Trophoblast cell (in vitro differentiated cells and primary cell): ENCODE measurements around the gene WNT6.
"Not testable (repeated sequence)": the region's sequence is repeated elsewhere in the genome, so short reads cannot be mapped to it uniquely, and the experiment has no call there.

Source experiments
- DNase-seq, 2 donors: peaks; one replicate each; pipeline ENCODE4 v3.0.0-alpha.2; 2016
- H2AFZ ChIP-seq: 2 replicates; pipeline ENCODE4 v1.6.1; 2013; ENCODE audit warnings: low read length, moderate library complexity, mild to moderate bottlenecking; ENCODE audit not compliant: insufficient read depth, poor library complexity
- H2AK5ac ChIP-seq: 2 replicates; pipeline ENCODE4 v1.6.1; 2013; ENCODE audit warnings: mild to moderate bottlenecking, low read length
- H2BK120ac ChIP-seq: 2 replicates; pipeline ENCODE4 v1.6.1; 2013; ENCODE audit warnings: low read length, mild to moderate bottlenecking, moderate library complexity; ENCODE audit not compliant: insufficient read depth, poor library complexity
- H2BK12ac ChIP-seq: 2 replicates; pipeline ENCODE4 v1.6.1; 2013; ENCODE audit warnings: mild to moderate bottlenecking, low read length, moderate library complexity
- H2BK5ac ChIP-seq: 2 replicates; pipeline ENCODE4 v1.6.1; 2013; ENCODE audit warnings: low read length, low read depth, moderate library complexity, mild to moderate bottlenecking; ENCODE audit not compliant: poor library complexity
- H3K14ac ChIP-seq: 2 replicates; pipeline ENCODE4 v1.6.1; 2013; ENCODE audit warnings: mild to moderate bottlenecking, low read length
- H3K18ac ChIP-seq: 2 replicates; pipeline ENCODE4 v1.6.1; 2013; ENCODE audit warnings: mild to moderate bottlenecking, low read length
- H3K23ac ChIP-seq: 2 replicates; pipeline ENCODE4 v1.6.1; 2013; ENCODE audit warnings: low read length
- H3K27ac ChIP-seq: 2 replicates; pipeline ENCODE4 v1.5.1; 2013; ENCODE audit warnings: low read depth, mild to moderate bottlenecking, inconsistent platforms, low read length, moderate library complexity
- H3K27me3 ChIP-seq: 2 replicates; pipeline ENCODE4 v1.6.1; 2013; ENCODE audit warnings: inconsistent platforms, mild to moderate bottlenecking, low read length, moderate library complexity; ENCODE audit not compliant: insufficient read depth
- H3K36me3 ChIP-seq, 2 experiments: 1 replicate in 1 of 2; 2 replicates in 1 of 2; pipeline ENCODE4 v1.6.1; 2013; ENCODE audit warnings: low read length in 2 of 2, mild to moderate bottlenecking in 2 of 2, moderate library complexity in 1 of 2; ENCODE audit not compliant: insufficient read depth in 2 of 2, control insufficient read depth in 1 of 2
- H3K4ac ChIP-seq: 2 replicates; pipeline ENCODE4 v1.6.1; 2013; ENCODE audit warnings: low read depth, mild to moderate bottlenecking, low read length, moderate library complexity
- H3K4me1 ChIP-seq, 2 experiments: 1 replicate in 1 of 2; 2 replicates in 1 of 2; pipeline ENCODE4 v1.6.1; 2013; ENCODE audit warnings: low read length in 2 of 2, mild to moderate bottlenecking in 2 of 2, moderate library complexity in 1 of 2; ENCODE audit not compliant: insufficient read depth in 2 of 2, control insufficient read depth in 1 of 2
- H3K4me2 ChIP-seq: 2 replicates; pipeline ENCODE4 v1.6.1; 2013; ENCODE audit warnings: inconsistent platforms, mild to moderate bottlenecking, low read length, moderate library complexity
- H3K4me3 ChIP-seq: 2 replicates; pipeline ENCODE4 v1.5.1; 2013; ENCODE audit warnings: mild to moderate bottlenecking, low read depth, low read length, inconsistent platforms
- H3K79me1 ChIP-seq: one replicate; pipeline ENCODE4 v1.6.1; 2013; ENCODE audit warnings: low read length
- H3K79me2 ChIP-seq: 2 replicates; pipeline ENCODE4 v1.6.1; 2013; ENCODE audit warnings: low read length, mild to moderate bottlenecking; ENCODE audit not compliant: control insufficient read depth, insufficient read depth, poor library complexity
- H3K9ac ChIP-seq: 2 replicates; pipeline ENCODE4 v1.6.1; 2013; ENCODE audit warnings: mild to moderate bottlenecking, low read length
- H3K9me3 ChIP-seq: 2 replicates; pipeline ENCODE4 v1.6.1; 2013; ENCODE audit warnings: low read depth, mild to moderate bottlenecking, control low read depth, inconsistent platforms, low read length; ENCODE audit not compliant: insufficient read depth
- H4K12ac ChIP-seq: 2 replicates; pipeline ENCODE4 v1.6.1; 2013; ENCODE audit warnings: low read depth, mild to moderate bottlenecking, low read length, moderate library complexity
- H4K8ac ChIP-seq: 2 replicates; pipeline ENCODE4 v1.6.1; 2013; ENCODE audit warnings: low read depth, mild to moderate bottlenecking, low read length, moderate library complexity
- H4K91ac ChIP-seq: one replicate; pipeline ENCODE4 v1.6.1; 2013; ENCODE audit warnings: low read depth, mild to moderate bottlenecking, low read length, moderate library complexity
- WGBS: extraction: QIAGEN DNeasy Blood & Tissue Kit; methylation state at CpG from one replicate; pipeline ENCODE4 v1.1.7; 2013; ENCODE audit warnings: missing lambda C conversion rate; ENCODE audit not compliant: insufficient read length, insufficient coverage; ENCODE audit errors: extremely low coverage; 5-methylcytosine and 5-hydroxymethylcytosine counted together

Gene WNT6

DNA sequence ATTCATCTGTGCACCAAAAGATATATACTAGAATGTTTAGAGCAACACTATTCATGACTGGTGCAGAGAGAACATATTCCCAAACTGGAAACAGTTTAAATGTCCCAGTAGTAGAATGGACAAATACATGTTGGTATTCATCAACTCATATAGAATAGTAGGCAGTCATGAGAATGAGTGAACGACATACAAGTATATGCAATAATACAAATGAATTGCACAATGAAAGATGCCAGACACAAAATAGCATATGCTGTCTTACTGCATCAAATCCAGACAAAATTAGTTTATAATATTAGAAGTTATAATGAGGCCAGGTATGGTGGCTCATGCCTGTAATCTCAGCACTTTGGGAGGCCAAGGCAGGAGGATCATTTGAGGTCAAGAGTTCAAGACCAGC lies 19.7 kb upstream of the WNT6 start:
- Histone ChIP-seq H4K8ac (no peak overlapping the region), H3K79me2 (no peaks in the 10 kb centered on the region), H4K12ac (no peak overlapping the region), H3K4me3 (no peak overlapping the region), H3K23ac (no peak overlapping the region), H2BK12ac (no peak overlapping the region), H3K36me3 (peaks cover 0 to 2% of the 10 kb centered on the region in 2 experiments), H3K9ac (no peak overlapping the region), H3K27me3 (no peaks in the 10 kb centered on the region), H3K9me3 (no peaks in the 10 kb centered on the region), H2BK5ac (no peak overlapping the region), H3K14ac (no peak overlapping the region), H3K4me2 (no peak overlapping the region), H3K4me1 (no peaks in the 10 kb centered on the region), H4K91ac (no peak overlapping the region), H3K4ac (no peak overlapping the region), H3K18ac (no peak overlapping the region), H2BK120ac (no peak overlapping the region), H3K79me1 (no peaks in the 10 kb centered on the region), H3K27ac (no peak overlapping the region), H2AFZ (no peak overlapping the region), H2AK5ac (no peak overlapping the region)
- no CpG with 5 or more reads among the region's 1 CpG for WGBS
- DNase-seq = no peak

DNA sequence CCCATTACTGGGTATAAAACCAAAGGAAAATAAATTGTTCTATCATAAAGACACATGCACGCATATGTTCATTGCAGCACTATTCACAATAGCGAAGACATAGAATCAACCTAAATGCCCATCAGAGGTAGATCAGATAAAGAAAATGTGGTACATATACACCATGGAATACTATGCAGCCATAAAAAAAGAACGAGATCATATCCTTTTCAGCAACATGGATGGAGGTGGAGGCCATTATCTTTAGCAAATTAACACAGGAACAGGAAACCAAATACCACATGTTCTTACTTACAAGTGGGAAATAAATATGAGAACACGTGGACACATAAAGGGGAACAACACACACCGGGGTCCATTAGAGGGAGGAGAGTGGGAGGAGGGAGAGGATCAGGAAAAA lies 15.3 kb upstream of the WNT6 start:
- H3K79me1 ChIP-seq, H2BK12ac ChIP-seq, H3K18ac ChIP-seq, H3K14ac ChIP-seq, H2AFZ ChIP-seq, H3K4me1 ChIP-seq, DNase-seq, H3K79me2 ChIP-seq, H2BK120ac ChIP-seq, H4K12ac ChIP-seq, H2AK5ac ChIP-seq, H3K23ac ChIP-seq, H4K8ac ChIP-seq, H3K27ac ChIP-seq, H3K4ac ChIP-seq, H3K9ac ChIP-seq, H2BK5ac ChIP-seq, H4K91ac ChIP-seq, H3K4me2 ChIP-seq, H3K9me3 ChIP-seq, H3K4me3 ChIP-seq, H3K36me3 ChIP-seq, H3K27me3 ChIP-seq: not testable (repeated sequence)
- WGBS = no CpG with 5 or more reads among the region's 5 CpGs

DNA sequence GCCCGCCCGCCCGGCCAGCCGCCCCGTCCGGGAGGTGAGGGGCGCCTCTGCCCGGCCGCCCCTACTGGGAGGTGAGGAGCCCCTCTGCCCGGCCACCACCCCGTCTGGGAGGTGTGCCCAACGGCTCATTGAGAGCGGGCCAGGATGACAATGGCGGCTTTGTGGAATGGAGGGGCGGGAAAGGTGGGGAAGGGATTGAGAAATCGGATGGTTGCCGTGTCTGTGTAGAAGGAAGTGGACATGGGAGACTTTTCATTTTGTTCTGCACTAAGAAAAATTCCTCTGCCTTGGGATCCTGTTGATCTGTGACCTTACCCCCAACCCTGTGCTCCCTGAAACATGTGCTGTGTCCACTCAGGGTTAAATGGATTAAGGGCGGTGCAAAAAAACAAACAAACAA lies 12.6 kb upstream of the WNT6 start:
- H3K27ac ChIP-seq, H2BK120ac ChIP-seq, DNase-seq, H2AK5ac ChIP-seq, H4K8ac ChIP-seq, H3K9ac ChIP-seq, H2BK5ac ChIP-seq, H3K79me2 ChIP-seq, H3K79me1 ChIP-seq, H3K4me1 ChIP-seq, H3K18ac ChIP-seq, H3K36me3 ChIP-seq, H3K23ac ChIP-seq, H2AFZ ChIP-seq, H3K4me2 ChIP-seq, H4K91ac ChIP-seq, H3K4ac ChIP-seq, H3K14ac ChIP-seq, H3K9me3 ChIP-seq, H4K12ac ChIP-seq, H3K27me3 ChIP-seq, H3K4me3 ChIP-seq, H2BK12ac ChIP-seq: not testable (repeated sequence)
- WGBS = no CpG with 5 or more reads among the region's 18 CpGs

DNA sequence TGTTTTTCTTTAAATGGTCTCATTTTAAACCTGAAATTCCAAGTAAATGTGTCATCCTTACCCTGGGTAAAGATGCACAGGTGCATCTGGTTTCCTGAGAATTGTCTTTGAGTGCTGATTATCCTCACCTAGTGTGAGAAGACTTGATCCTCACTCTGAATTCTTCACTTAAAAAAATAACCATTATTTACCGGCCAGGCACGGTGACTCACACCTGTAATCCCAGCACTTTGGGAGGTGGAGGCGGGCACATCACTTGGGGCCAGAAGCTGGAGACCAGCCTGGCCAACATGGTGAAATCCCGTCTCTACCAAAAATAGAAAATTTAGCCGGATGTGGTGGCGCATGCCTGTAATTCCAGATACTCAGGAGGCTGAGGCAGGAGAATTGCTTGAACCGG lies 9.9 kb upstream of the WNT6 start:
- Histone ChIP-seq H4K12ac (no peak overlapping the region), H3K4me3 (no peak overlapping the region), H2AFZ (no peak overlapping the region), H2BK5ac (no peak overlapping the region), H4K8ac (no peak overlapping the region), H3K18ac (no peak overlapping the region), H4K91ac (no peak overlapping the region), H2BK12ac (no peak overlapping the region), H3K9me3 (no peaks in the 10 kb centered on the region), H2BK120ac (no peak overlapping the region), H3K14ac (no peak overlapping the region), H3K79me2 (no peaks in the 10 kb centered on the region), H3K4me1 (peaks cover 12 to 13% of the 10 kb centered on the region in 2 experiments), H3K79me1 (peaks cover 4% of the 10 kb centered on the region), H3K4ac (no peak overlapping the region), H3K27ac (no peak overlapping the region), H2AK5ac (no peak overlapping the region), H3K4me2 (no peak overlapping the region), H3K9ac (no peak overlapping the region), H3K23ac (no peak overlapping the region), H3K36me3 (peaks cover 0 to 1% of the 10 kb centered on the region in 2 experiments), H3K27me3 (no peaks in the 10 kb centered on the region)
- WGBS = no CpG with 5 or more reads among the region's 7 CpGs
- DNase-seq = peak in 1 of 2 donors; percentile 18
